DMS 273 (cell line): ENCODE measurements around the gene RCOR2.

Source experiments
- DNase-seq: peaks from one replicate; lab custom pipeline; 2025; ENCODE audit not compliant: unreplicated experiment; lab: John Stamatoyannopoulos, UW

The RCOR2 gene

GRCh38 chr11:63907808-63908530, 9.0 kb downstream of the RCOR2 start:
- peak; percentile 59 for DNase-seq

GRCh38 chr11:63907063-63907462, 9.9 kb downstream of the RCOR2 start:
- no peak for DNase-seq

GRCh38 chr11:63906585-63906984, 10.4 kb downstream of the RCOR2 start:
- DNase-seq: peak; percentile 45

- DNase-seq: no peak
Observed at GRCh38 chr11:63906087-63906486, 10.9 kb downstream of the RCOR2 start.

GRCh38 chr11:63905179-63905578, 11.8 kb downstream of the RCOR2 start:
- no peak for DNase-seq

- no peak for DNase-seq
Observed at GRCh38 chr11:63904743-63905142, 12.2 kb downstream of the RCOR2 start.

GRCh38 chr11:63903884-63904283, 13.1 kb downstream of the RCOR2 start:
- DNase-seq: no peak

GRCh38 chr11:63901660-63902059, 15.3 kb downstream of the RCOR2 start:
- peak; percentile 37 for DNase-seq

- peak; percentile 24 for DNase-seq
Observed at GRCh38 chr11:63897459-63898146, 19.4 kb downstream of the RCOR2 start.

- DNase-seq: peak; percentile 12
Observed at GRCh38 chr11:63896071-63896470, 20.9 kb downstream of the RCOR2 start.

- no peak for DNase-seq
Observed at GRCh38 chr11:63893355-63893754, 23.6 kb downstream of the RCOR2 start.

GRCh38 chr11:63892228-63892627, 24.7 kb downstream of the RCOR2 start:
- no peak for DNase-seq

- DNase-seq: no peak
Observed at GRCh38 chr11:63890368-63890767, 26.6 kb downstream of the RCOR2 start.

- no peak for DNase-seq
Observed at GRCh38 chr11:63889344-63889743, 27.6 kb downstream of the RCOR2 start.

- DNase-seq: no peak
Observed at GRCh38 chr11:63888170-63889086, 28.5 kb downstream of the RCOR2 start.

GRCh38 chr11:63887386-63887999, 29.5 kb downstream of the RCOR2 start:
- DNase-seq: no peak

- DNase-seq: no peak
Observed at GRCh38 chr11:63884196-63884932, 32.6 kb downstream of the RCOR2 start.

- no peak for DNase-seq
Observed at GRCh38 chr11:63883791-63884190, 33.2 kb downstream of the RCOR2 start.

GRCh38 chr11:63882555-63883242, 34.3 kb downstream of the RCOR2 start:
- DNase-seq: peak; percentile 54

GRCh38 chr11:63880403-63880790, 36.6 kb downstream of the RCOR2 start:
- no peak for DNase-seq
